KG1 (cell line): ENCODE measurements around the gene NBR1.
"Not testable (repeated sequence)": the region's sequence is repeated elsewhere in the genome, so short reads cannot be mapped to it uniquely, and the experiment has no call there.

Experiments
- DNase-seq: peaks from one replicate; lab custom pipeline; 2025; lab: John Stamatoyannopoulos, UW

The NBR1 gene

DNA sequence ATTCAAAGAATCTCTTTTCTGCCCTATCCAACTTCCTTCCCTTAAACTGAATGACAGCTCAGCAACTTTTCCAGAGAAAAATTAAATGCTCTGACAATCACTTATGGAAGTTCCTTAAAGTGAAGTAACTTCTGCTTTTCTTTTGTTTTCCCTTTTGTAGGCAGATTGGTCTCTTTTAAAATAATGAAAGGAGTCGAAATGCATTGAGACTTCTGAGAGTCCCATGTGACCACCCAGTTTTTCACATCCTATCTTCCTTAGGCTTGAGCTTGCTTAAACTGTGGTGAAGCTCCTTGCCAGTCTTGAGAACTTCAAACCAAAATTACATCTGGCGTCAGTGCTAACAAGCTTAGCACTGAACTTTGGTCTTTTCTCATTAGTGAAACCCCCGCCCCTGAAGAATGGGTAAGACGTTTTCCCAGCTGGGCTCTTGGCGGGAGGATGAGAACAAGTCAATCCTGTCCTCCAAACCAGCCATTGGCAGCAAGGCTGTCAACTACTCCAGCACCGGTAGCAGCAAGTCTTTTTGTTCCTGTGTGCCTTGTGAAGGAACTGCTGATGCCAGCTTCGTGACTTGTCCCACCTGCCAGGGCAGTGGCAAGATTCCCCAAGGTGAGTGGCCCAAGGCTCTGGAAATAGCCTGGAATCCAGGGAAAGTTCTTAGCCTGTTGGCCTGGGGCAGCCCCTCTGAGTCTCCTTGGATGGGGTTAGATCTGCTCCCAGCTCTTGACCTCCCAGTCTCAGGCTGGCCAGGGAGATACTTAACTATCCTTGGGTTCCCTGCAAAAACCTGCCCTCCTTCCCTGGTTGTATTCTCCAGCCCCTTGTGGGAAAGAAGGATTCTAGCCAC is 41.9 kb downstream of the NBR1 start:
- DNase-seq = no peak

DNA sequence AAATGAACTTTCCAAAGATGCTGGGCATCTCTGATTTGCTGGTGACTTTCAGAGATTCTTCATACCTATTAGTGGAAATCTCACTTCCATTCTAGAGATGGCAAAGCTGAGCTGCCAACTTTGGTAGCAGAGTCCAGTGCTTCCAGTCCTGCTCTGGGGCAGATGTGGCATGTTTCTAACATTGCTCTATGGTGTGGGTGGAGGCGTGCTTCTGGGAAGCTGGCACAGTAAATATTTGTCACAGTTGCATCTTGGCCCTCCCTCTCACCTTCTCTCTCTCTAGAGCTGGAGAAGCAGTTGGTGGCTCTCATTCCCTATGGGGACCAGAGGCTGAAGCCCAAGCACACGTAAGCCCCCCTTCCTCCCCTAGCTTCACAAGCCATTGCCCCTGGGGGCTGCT is 42.5 kb downstream of the NBR1 start:
- no peak for DNase-seq

- DNase-seq = no peak
Observed at GRCh38 chr17:43215341-43215740, 44.3 kb downstream of the NBR1 start.

DNA sequence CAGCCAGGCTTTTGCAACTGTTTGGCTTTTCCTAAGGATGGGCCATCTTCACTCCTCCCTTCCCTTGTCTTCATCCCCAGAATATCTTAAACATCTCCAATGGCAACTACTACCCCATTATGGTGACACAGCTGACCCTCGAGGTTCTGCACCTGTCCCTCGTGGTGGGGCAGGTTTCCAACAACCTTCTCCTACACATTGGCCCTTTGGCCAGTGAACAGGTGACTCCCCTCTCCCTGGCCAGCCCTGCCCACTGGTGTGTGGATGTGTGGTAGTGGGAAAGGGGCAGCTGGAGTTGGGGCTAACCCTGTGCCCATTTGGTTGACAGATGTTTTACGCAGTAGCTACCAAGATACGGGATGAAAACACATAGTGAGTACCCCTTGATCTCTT is 45.4 kb downstream of the NBR1 start:
- DNase-seq = no peak

DNA sequence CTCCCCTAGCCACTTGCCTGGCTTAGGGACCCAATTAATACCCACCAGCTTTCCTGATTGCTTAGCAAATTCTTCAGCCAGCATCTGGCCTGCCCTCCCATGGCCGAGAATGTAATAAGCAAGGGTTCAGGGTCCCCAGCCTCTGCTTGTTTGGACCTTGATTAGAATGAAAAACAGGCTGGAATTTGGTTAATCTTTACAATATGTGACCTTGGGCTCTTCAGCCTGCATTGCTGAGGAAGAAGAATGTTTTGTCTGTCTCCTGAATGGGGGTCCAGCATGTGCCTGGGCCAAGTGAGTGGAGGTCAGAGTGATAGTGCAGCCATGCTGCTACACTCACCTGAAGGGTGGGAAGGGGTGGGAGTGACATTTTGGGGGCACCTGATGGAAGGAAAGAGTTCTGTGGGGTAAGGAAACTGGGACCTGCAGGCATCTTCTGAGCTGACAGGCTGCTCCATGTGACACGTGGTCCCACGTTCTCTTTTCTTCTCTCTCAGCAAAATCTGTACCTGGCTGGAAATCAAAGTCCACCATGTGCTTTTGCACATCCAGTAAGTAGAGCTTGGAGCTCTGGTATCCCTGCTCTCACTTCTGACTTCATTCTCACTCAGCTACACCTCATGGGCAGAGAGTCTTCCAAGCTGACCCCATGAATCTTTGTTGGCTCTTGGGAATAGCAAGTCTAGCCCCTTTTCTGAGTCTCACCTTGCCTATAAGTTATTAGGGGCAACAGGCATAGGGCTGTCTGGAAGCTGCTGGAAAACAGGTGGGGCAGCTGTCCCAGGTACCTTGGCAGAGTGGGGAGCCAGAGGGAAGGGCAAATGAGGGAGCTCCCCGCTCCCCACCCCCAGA is 46.0 kb downstream of the NBR1 start:
- no peak for DNase-seq

DNA sequence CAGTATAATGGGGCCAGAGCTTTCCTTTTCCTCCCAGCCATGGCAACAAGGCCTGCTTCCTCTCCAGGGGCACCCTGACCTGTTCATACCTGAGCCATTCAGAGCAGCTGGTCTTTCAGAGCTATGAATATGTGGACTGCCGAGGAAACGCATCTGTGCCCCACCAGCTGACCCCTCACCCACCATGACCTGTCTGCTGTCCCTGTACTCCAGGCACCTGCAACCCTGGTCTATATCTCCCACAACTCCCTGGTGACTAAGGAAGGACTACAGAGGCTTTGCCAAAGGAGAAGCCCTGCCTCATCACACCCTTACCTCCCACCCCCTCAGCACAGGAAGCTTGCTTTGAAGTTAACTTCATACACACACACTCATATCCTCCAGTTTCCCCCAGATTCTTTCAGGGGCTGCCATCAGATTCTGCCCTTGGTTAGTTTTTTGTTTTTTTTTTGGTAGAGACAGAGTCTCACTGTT is 46.6 kb downstream of the NBR1 start:
- DNase-seq = no peak

GRCh38 chr17:43219001-43219400 is 48.0 kb downstream of the NBR1 start:
- DNase-seq = no peak

GRCh38 chr17:43219746-43220380 is 48.8 kb downstream of the NBR1 start:
- no peak for DNase-seq

DNA sequence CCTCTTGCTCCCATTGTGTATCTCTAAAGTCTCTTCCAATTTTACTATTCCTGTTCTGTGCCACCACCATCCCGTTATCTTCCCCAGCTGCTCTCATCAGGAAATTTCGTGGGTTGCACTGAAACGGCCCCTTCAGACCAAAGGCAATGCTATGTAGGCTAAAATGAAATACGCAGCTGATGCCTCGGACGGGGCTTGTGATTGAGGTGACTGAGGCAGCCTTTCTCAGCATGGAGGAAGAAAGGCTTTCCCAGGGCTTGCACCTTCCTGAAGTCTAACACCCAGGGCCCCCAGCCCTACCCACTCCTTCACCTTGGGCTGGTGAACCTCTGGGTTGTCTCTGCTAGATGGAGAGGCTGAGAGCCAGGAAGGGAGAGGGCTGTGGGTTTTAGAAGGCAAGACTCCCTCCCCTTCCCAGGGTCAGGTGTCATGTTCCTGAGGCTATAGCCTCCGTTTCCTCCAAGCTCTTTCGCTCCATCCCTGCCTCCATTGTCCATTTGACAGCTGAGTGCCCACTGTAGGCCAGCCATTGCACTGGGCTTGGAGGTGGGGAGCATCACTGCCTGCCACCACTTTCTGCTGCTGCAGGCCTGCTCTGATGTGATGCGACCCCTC is 49.6 kb downstream of the NBR1 start:
- no peak for DNase-seq

- no peak for DNase-seq
Observed at GRCh38 chr17:43224146-43224705, 53.2 kb downstream of the NBR1 start.

DNA sequence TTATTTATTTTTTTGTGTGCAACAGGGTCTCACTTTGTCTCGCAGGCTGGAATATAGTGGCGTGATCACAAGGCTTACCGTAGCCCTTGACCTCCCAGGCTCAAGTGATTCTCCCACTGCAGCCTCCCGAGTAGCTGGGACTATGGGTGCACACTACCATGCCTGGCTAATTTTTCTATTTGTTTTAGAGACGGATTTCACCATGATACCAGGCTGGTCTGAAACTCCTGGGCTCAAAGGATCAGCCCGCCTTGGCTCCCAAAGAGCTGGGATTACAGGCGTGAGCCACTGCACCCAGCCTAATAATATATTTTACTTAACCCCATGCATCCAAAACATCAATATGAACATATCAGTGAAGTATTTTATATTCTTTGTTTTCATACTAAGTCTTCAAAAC is 55.4 kb downstream of the NBR1 start:
- no peak for DNase-seq

DNA sequence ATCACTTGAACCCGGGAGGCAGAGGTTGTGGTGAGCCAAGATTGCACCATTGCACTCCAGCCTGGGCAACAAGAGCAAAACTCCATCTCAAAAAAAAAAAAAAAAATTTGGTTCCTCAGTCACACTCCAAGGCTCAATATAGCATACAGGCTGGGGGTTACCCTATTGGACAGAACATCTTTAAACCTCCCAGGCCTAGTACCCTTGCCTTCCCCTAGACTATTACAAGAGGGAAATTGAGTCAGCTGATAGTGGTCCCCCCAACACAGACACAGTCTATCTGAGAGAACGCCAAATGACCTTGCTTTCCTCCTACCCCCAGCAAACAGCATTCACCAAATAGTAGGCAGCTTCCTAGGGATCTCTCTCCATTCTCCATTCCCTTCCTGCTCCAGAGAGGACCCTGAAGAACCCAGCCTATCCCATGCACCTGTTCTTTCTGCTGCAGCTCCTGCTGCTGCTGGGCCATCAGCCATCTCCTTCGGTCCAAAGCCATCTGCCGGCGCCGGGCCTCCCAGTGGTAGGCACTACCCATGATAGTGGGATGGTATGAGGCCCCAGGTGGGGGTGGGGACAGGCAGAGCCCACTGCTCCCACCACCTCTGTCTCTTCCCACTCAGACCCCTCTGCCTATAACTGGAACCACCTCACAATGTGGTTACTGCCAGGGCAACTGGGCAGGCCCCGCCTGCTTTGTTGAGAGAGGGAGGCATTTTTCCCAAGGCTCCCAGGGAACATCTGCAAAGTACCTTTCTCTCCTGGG is 57.2 kb downstream of the NBR1 start, which contains the start of gene CCDC200:
CCDC200 (minus strand) TSS at position 604 of the 763 bp plus-strand sequence; CDS start at position 535, 69 bp downstream.
- not testable (repeated sequence) for DNase-seq

GRCh38 chr17:43231205-43232020 is 60.4 kb downstream of the NBR1 start:
- DNase-seq = not testable (repeated sequence)

- not testable (repeated sequence) for DNase-seq
Observed at GRCh38 chr17:43232021-43232699, 61.1 kb downstream of the NBR1 start.

- not testable (repeated sequence) for DNase-seq
Observed at GRCh38 chr17:43233263-43233662, 62.2 kb downstream of the NBR1 start.

DNA sequence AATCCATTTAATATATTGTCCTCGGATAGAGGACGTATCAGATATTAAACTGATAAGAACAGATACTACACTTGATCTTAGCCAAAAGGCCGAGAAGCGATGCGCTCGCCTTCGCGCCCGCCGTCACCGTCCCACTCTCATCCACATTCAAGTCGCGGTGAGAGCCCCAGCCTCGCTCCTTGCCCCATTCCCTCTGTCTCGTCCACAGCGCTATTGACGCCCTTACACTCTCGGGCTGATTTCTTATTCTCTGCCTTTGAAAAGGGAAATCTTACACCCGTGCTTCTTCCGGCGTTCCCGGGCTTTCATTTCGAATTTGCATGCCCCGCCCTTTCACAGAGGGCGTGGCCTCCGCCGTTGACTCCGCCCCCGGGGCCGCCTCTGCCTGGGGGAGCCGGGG is 62.9 kb downstream of the NBR1 start, which contains the start of gene RNU2-1:
RNU2-1 (minus strand) TSS at position 101 of the 400 bp plus-strand sequence.
- DNase-seq = not testable (repeated sequence)

DNA sequence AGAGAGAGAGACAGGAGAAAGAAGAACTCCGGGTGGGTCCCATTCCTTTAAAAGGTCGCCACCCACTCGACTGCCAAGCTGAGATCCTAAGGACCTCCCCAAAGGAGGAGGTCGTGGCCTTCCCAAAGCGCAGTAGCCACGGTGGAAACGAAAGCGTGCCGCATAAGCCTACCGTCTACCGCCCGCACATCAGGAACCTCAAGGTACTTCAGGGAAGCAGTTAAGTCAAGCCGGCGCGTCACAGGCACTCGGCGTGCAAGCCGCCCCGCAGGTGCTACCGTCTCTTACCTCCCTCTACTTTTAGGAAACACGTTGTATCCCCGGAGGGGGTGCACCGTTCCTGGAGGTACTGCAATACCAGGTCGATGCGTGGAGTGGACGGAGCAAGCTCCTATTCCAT is 68.6 kb downstream of the NBR1 start:
- not testable (repeated sequence) for DNase-seq

GRCh38 chr17:43240596-43241352 is 69.8 kb downstream of the NBR1 start:
- DNase-seq = not testable (repeated sequence)
